ENCODE data around the gene PICK1.

- TF ChIP-seq SKIL (IDR thresholded peaks at IDR 0.05; ENCODE audit: low read depth, poor library complexity, severe bottlenecking) (no peak), MEF2A (IDR thresholded peaks at IDR 0.05; ENCODE audit: insufficient read depth, low read depth, low read length) (no peak), NFIC (IDR thresholded peaks at IDR 0.05; ENCODE audit: low read depth, low read length) (no peak), BCL3 (IDR thresholded peaks at IDR 0.05; ENCODE audit: borderline replicate concordance, insufficient read depth, low read depth, low read length, poor library complexity, severe bottlenecking) (no peak), POLR2A (IDR thresholded peaks at IDR 0.05; ENCODE audit: low read depth, low read length) (no peak), POLR2AphosphoS5 (IDR thresholded peaks at IDR 0.05; ENCODE audit: low read length) (no peak), RBBP5 (conservative IDR thresholded peaks at IDR 0.05) (no peak)
- TF ChIP-seq, protein P1, sequence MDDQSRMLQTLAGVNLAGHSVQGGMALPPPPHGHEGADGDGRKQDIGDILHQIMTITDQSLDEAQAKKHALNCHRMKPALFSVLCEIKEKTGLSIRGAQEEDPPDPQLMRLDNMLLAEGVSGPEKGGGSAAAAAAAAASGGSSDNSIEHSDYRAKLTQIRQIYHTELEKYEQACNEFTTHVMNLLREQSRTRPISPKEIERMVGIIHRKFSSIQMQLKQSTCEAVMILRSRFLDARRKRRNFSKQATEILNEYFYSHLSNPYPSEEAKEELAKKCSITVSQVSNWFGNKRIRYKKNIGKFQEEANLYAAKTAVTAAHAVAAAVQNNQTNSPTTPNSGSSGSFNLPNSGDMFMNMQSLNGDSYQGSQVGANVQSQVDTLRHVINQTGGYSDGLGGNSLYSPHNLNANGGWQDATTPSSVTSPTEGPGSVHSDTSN (IDR thresholded peaks at IDR 0.05; ENCODE audit: insufficient replicate concordance, low read depth, low read length), result no peak
These were observed 5.9 kb upstream of the PICK1 start for GRCh38 chr22:38051261-38051660.
